Thyroid gland (tissue), 4 donors: Measurements from ENCODE around the gene GYS1.

ENCODE experiments used
- POLR2A ChIP-seq, 2 donors: fragments of 450-650 bp; IDR thresholded peaks; one replicate each; pipeline ENCODE4 v1.6.1; 2017; ENCODE audit warnings: antibody characterized with exemption in 2 of 2, mild to moderate bottlenecking in 2 of 2, moderate library complexity in 1 of 2
- TF ChIP-seq, protein P1 (sequence below), 6 experiments: fragments of 200-600 bp in 3 of 6; fragments of 450-650 bp in 3 of 6; sonication (generic) in 3 of 6; IDR thresholded peaks; one replicate each; pipeline ENCODE4 v1.5.1; 2016 to 2019; ENCODE audit warnings: antibody characterized with exemption in 6 of 6, mild to moderate bottlenecking in 2 of 6, inconsistent platforms in 1 of 6, moderate library complexity in 1 of 6

DNA sequence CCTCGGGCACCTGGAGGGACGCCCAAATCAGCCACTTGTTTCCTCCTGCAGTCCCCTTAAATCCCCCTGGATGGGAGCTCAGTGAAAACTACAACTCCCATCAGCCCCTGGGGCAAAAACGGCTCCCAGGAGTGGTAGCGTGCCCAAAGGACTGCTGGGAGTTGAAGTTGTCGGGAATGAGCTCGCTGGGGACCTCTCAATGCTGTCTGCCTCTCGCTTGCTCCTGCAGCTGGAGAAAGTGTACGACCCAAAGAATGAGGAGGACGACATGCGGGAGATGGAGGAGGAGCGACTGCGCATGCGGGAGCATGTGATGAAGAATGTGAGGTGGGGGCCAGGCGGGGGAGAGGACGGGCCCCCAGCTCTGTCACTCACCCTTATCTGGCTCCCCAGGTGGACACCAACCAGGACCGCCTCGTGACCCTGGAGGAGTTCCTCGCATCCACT is 74.3 kb downstream of the GYS1 start:
- TF ChIP-seq, protein P1, sequence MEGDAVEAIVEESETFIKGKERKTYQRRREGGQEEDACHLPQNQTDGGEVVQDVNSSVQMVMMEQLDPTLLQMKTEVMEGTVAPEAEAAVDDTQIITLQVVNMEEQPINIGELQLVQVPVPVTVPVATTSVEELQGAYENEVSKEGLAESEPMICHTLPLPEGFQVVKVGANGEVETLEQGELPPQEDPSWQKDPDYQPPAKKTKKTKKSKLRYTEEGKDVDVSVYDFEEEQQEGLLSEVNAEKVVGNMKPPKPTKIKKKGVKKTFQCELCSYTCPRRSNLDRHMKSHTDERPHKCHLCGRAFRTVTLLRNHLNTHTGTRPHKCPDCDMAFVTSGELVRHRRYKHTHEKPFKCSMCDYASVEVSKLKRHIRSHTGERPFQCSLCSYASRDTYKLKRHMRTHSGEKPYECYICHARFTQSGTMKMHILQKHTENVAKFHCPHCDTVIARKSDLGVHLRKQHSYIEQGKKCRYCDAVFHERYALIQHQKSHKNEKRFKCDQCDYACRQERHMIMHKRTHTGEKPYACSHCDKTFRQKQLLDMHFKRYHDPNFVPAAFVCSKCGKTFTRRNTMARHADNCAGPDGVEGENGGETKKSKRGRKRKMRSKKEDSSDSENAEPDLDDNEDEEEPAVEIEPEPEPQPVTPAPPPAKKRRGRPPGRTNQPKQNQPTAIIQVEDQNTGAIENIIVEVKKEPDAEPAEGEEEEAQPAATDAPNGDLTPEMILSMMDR (IDR thresholded peaks at IDR 0.05): no peak
- TF ChIP-seq POLR2A (IDR thresholded peaks at IDR 0.05): no peak
